GM19438 (cell line): ENCODE results near the gene LY6G5C.
A peak's percentile ranks its signal among the peaks of the same experiment; 100 is the strongest.
"Not testable (repeated sequence)": the region's sequence is repeated elsewhere in the genome, so short reads cannot be mapped to it uniquely, and the experiment has no call there.

Source experiments
- ATAC-seq: cut with Tn5 transposase; IDR thresholded peaks from one replicate; pipeline ENCODE4 v1.9.1; 2021; ENCODE audit warnings: low read depth; ENCODE audit not compliant: unreplicated experiment

Gene LY6G5C

GRCh38 chr6:31715022-31715958 is 34.4 kb upstream of the LY6G5C start, which contains the start of gene LY6G6D:
TSS of gene LY6G6D (plus strand) at chr6:31715348. CDS start at chr6:31715356, 8 bp downstream.
- ATAC-seq, result no peak

DNA sequence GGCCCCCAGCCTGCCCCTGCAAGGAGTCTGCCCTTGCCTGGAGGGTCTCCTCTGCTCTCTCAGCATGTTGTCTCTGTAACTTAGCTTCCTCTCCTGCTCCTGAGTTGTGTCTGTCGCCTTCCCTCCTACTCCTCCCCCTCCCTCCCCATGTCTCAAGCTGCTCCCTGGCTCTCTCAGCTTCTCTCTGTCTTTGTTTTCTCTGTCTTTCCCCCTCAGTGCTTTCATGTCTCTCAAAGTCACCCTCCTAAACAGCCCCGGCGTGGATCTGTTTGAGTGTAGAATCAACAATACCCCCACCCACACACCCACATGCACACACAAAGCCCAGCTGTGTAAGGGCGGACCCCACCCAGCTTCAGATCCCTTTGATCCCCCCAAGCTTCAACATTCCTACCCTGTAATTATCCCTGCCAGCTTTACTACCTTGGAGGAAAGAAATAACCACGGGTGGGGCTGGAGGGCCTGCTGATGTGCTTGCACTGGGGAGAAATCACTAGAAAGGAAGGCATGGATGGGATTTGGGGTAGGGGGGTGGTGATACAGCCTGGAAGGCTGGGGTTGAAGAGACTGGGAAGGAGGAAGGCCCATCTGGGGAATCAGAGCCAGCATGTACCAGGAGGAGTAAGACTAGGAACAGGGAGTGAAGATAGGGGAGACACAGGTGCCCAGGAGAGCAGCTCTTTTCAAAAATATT is 33.3 kb upstream of the LY6G5C start:
- no peak for ATAC-seq

DNA sequence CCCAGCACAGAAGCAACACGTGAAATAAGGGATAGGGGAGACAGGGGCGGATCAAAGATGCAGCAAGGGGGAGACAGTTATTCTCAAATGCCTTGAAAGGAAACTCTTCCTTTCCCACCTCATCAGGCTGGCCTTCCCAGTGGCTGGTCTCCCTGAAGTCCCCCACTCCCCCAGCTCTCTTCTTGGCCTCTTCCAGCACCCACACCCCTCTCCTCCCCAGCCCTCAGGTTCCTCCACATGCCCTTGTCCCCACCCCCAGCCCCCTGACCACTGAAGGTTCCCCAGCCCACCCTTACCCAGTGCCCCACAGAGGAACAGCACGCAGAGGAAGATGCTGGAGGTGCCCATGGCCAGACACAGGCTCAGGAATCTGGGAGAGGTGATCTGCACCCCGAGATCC is 32.6 kb upstream of the LY6G5C start:
- ATAC-seq, result no peak

DNA sequence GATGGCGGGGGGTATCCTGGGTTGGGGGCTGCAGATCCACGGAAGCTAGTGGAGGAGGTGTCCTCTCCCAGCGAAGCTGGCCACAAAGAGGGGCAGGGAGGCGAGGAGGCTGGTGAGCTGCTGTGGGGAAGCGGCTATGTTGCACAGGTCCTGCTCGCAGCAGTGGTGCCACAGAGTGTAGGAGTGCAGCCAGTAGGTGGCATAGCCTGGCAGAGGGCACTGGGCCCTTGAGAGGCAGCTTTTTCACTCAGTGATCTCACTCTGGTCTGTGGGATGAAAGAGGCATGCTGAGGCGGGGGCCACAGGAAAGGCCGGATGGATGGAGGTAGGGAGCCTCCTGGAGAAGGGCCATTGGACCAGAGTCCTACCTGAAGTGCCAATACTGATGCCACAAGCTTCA is 31.4 kb upstream of the LY6G5C start:
- ATAC-seq, result no peak

DNA sequence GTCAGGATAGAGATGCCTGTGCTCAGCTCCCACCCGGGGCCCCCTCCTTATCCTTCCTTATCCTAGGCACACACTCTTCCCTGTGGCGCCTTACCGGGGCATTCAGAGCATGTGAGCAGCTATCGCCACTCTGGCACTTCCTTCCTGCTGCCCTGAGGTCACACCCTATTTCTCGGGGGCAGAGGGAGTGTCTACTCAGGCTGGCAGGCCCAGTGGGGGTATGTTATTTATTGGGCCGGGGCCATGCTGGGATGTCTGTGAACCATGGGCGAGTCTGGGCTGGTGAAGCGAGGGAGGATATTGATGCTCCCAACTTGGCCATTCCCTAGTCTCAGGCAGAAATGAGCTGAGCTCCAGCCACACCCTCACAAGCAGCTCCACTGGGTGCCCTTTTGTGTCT is 30.4 kb upstream of the LY6G5C start:
- ATAC-seq, result no peak

DNA sequence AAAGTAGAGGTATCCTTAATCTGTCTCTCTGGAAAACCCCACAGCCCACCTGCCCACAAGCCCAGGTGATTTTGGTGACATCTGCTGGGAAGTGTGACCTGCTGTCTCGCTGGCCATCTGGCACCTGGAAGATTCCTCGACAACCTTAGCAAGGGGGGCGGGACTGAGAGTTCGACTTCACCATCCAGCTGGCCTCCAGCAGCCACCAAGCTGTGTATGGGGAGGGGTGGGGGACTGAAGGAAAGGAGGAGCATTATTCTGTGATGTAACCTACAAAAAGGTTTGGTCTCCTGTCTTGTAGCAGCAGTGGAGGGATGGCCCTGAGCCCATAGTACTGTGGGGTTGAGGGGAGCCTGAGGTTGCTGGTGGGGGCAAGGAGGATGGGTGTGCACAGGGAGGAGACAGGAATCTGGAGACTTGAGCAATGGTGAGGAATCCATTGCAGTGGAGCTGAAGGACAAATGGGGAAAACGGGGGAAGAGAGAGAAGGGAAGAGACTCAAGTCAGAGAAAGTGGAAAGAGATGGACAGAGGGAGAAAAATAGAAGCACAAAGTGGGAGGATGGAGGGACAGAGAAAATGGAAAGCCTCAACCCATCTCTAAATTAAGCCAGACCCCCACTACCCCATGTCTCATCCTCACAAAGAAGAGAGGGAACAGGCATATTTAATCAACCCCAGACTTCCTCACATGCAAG is 29.8 kb upstream of the LY6G5C start:
- ATAC-seq, result no peak

- ATAC-seq, result not testable (repeated sequence)
Measured at GRCh38 chr6:31709157-31709556, 28.3 kb upstream of the LY6G5C start.

DNA sequence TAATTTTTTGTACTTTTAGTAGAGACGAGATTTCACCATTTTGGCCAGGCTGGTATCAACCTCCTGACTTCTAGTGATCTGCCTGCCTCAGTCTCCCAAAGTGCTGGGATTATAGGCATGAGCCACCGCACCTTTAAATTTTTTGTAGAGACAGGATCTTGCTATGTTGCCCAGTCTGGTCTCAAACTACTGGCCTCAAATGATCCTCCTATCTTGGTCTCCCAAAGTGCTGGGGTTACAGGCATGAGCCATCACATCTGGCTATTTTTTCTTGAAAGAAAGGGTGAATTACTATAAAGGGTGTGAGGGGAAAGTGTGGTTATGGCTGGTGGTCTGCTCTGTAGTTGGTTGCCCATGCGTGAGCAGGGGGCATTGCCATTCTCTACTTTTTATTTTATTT is 27.4 kb upstream of the LY6G5C start:
- ATAC-seq, result no peak

GRCh38 chr6:31707701-31708100 is 26.8 kb upstream of the LY6G5C start:
- ATAC-seq, result no peak

DNA sequence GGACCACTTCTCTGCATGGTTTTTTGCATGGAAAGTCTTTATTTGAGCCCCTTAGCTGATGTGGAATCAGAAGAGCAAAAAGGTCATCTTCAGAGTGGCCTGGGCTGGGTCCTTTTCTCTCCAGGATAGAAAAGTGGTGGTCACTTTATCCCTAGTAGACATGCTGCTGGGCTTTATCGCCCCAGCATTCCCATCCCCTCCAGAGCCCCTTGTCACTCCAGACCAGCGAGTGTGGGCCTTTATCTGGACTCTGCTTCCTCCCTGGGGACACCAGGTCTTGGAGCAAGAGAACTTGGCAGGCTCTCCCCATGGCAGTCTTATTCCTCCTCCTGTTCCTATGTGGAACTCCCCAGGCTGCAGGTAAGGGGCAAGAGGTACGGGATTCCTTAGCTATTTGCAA is 25.7 kb upstream of the LY6G5C start, which contains the start of gene LY6G6F:
TSS of gene LY6G6F (plus strand) at position 268 of the 400 bp plus-strand sequence. CDS start at position 309, 41 bp downstream.
- ATAC-seq, result no peak

DNA sequence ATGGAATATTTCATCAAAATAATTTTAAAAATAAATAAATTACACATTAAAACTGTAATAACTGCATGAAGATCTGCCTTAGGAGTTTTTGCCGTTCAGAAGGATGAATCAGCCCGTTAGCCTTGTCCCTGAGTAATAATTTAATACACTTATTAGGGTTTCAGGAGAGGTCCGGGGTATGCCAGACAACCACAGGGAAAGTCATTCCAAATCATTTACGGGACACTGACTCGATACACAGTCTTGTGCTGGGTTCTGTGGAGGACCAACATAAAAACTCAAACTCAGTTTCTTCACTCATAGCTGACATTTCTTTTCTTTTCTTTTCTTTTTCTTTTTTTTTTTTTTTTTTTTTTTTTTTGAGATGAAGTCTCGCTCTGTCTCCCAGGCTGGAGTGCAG is 25.1 kb upstream of the LY6G5C start:
- no peak for ATAC-seq

DNA sequence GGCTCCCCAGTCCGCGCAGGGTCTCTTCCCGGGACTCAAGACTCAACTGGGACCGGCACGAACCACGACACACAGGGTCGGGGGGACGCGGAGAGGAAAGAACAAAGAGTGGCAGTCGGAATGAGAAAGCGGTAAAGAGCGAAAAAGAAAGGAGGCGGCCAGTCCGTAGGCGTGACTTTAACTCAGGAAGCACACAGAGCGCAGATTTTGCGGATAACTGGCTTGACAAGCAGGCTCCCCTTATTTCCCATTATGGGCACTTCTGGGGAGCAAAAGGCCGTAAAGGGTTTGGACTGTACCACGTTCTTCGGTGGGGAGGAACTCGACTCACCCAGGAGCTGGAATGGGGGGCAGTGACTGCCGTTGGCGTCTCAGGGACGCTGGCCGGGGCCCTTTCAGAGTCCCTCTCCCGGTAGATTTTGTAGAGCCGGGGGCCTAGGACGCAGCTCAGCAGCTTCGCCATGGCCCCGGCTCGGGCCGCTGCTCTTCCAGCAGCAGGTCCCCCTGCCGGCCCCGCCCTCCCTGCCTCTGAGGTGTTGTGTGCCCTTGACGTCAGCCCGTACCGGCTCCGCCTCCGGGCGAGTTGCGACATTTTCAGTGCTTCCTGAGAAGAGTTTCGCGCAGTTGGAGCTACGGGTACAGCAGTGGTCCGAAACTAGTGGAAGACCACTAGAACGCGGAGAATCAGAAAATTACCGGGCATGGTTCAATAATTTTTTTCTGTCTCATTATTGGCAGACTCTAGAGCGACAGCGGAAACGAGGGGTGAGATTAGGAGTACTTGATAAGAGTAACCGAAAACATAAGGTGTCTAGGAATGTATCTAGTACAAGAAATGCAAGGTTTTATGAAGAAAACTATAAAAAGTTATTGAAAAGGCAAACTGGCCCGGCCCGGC is 22.2 kb upstream of the LY6G5C start, which contains the start of gene ABHD16A:
TSS of gene ABHD16A (minus strand) at position 506 of the 898 bp plus-strand sequence. CDS start at position 463, 43 bp downstream.
- ATAC-seq, result peak; percentile 88

DNA sequence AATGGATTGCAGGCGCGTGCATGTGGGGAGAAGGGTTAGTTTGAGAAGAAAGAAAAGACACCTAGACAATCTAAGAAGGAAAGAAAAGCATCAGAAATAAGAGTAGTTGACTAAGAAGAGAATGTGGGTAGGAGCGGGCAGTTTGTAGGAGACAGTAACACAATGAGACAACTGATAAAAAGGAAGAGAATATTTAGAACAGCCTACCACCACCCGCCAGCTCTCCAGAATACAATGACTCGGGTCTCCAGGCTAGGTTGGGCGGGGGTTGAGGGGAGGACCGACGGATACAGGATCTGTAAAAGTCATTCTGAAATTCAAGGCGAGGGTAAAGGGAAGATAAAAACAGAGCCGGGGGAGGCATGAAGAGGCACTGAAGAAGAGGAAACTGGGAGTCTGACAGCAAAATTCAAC is 21.5 kb upstream of the LY6G5C start:
- no peak for ATAC-seq

DNA sequence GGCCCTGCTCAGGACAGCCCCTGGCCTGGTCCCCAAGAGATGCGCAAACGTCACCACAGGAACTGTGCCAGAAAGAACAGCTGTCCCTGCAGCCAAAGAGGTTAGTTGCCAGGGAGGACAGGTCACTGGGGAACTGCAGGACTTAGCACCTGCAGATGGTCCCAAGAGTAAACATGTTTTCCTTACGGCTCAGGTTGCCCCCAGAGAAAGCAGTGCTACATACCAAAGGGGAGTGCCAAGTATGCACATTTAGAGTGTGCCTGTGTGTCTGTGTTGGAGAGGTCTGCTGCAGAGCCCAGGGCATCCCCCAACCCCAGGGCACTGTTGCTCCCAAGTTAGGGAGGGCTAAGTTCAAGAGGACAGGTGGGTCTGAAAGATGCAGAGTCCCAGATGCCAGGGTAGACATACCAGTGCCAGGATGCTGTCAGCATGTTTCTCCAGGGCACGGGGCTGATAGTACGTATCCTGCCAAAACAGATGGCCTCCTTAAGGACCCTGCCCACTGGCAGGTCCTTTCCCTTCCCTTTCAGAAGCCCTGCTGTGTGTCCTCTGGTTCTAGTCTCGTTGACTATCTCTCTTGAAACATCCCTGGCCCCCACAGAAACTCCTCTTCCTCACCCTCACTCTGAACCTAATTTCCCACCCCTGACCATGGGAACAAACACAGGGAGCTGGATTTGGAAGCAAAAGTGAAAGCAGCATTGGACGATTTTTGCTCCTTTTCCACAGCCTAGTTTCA is 21.0 kb upstream of the LY6G5C start:
- ATAC-seq, result no peak

DNA sequence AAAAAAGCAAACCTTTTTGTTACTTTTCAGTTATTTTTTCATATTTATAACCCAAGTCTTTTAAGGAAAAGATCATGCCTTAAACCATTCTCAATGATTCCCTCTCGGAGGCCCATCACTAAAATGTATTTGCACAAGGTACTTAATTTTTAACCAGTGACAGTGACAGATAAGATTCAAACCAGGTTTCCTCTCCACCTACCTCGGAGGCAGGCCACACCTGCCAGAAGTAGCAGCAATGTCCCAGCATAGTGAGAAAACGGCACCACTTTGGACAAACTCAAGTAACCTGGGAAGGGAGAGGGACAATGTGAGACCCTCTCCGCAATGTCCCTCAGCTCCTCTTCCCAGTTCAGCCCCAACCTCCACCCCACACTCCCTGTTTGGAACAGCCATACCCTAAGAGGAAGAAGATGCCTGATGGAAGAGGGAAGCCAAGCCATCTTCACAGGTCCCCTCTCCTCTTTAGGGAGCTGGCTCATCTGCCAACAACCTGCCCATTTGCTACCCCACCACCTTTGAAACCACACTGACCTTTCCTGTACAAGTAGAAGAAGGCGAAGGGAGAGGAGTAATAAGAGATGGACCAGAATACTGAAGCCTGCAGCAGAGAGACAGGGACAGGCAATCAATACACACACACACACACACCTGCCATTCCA is 20.0 kb upstream of the LY6G5C start:
- ATAC-seq, result no peak

GRCh38 chr6:31697555-31697954 is 16.7 kb upstream of the LY6G5C start:
- no peak for ATAC-seq

- ATAC-seq, result no peak
Measured at GRCh38 chr6:31693535-31693934, 12.7 kb upstream of the LY6G5C start.

GRCh38 chr6:31692886-31693285 is 12.0 kb upstream of the LY6G5C start:
- no peak for ATAC-seq

DNA sequence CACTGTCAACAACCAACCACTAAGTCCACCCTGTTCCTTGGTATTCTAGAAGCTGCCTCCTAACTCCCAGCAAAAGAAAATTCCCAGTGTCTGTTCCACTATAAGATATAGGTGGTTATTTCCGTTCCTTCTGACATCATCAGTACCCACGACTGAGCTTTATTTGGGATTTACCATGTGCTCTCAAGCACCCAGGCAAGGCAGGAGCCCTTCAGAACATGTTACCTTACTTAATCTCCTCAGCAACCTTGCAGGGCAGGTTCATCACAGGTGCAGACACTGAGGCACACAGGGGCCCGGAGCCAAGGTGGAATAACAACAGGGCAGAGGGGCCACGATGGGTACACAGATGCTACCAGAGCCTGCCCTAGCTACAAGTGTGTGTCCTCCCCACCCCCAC is 11.5 kb upstream of the LY6G5C start:
- ATAC-seq, result no peak
